HG02588 (cell line): Measurements from ENCODE around the gene NLK.
"Not testable (repeated sequence)": the region's sequence is repeated elsewhere in the genome, so short reads cannot be mapped to it uniquely, and the experiment has no call there.

Experiments
- ATAC-seq: cut with Tn5 transposase; IDR thresholded peaks from one replicate; pipeline ENCODE4 v1.9.1; 2021; ENCODE audit warnings: mild to moderate bottlenecking, moderate library complexity; ENCODE audit not compliant: unreplicated experiment

NLK gene

GRCh38 chr17:28145348-28145747 lies 102.9 kb downstream of the NLK start:
- no peak for ATAC-seq

GRCh38 chr17:28147017-28147416 lies 104.5 kb downstream of the NLK start:
- no peak for ATAC-seq

GRCh38 chr17:28151001-28151400 lies 108.5 kb downstream of the NLK start:
- no peak for ATAC-seq

- ATAC-seq, result no peak
Observed at GRCh38 chr17:28154214-28154613, 111.7 kb downstream of the NLK start.

GRCh38 chr17:28155405-28155804 lies 112.9 kb downstream of the NLK start:
- not testable (repeated sequence) for ATAC-seq

- ATAC-seq, result no peak
Observed at GRCh38 chr17:28159004-28159403, 116.5 kb downstream of the NLK start.

GRCh38 chr17:28159924-28160323 lies 117.4 kb downstream of the NLK start:
- ATAC-seq, result no peak

GRCh38 chr17:28160610-28161009 lies 118.1 kb downstream of the NLK start:
- no peak for ATAC-seq

GRCh38 chr17:28161311-28161710 lies 118.8 kb downstream of the NLK start:
- ATAC-seq, result no peak

GRCh38 chr17:28166478-28166877 lies 124.0 kb downstream of the NLK start:
- no peak for ATAC-seq

GRCh38 chr17:28169621-28170349 lies 127.3 kb downstream of the NLK start:
- ATAC-seq, result no peak

GRCh38 chr17:28170771-28171170 lies 128.3 kb downstream of the NLK start:
- ATAC-seq, result no peak

- ATAC-seq, result no peak
Observed at GRCh38 chr17:28173031-28173561, 130.6 kb downstream of the NLK start.

GRCh38 chr17:28173801-28174200 lies 131.3 kb downstream of the NLK start:
- no peak for ATAC-seq

- ATAC-seq, result no peak
Observed at GRCh38 chr17:28174352-28175046, 132.0 kb downstream of the NLK start.

- ATAC-seq, result no peak
Observed at GRCh38 chr17:28177351-28177750, 134.9 kb downstream of the NLK start.

- ATAC-seq, result no peak
Observed at GRCh38 chr17:28178800-28179199, 136.3 kb downstream of the NLK start.

GRCh38 chr17:28180449-28180848 lies 138.0 kb downstream of the NLK start:
- no peak for ATAC-seq

GRCh38 chr17:28181568-28181967 lies 139.1 kb downstream of the NLK start:
- ATAC-seq, result no peak

- no peak for ATAC-seq
Observed at GRCh38 chr17:28182559-28182958, 140.1 kb downstream of the NLK start.

- no peak for ATAC-seq
Observed at GRCh38 chr17:28185658-28186057, 143.2 kb downstream of the NLK start.

- not testable (repeated sequence) for ATAC-seq
Observed at GRCh38 chr17:28186472-28186871, 144.0 kb downstream of the NLK start.
